ENCODE results near the gene SLC2A2.

GRCh38 chr3:171044835-171045793 is 18.6 kb upstream of the SLC2A2 start:
- TF ChIP-seq, protein P1, sequence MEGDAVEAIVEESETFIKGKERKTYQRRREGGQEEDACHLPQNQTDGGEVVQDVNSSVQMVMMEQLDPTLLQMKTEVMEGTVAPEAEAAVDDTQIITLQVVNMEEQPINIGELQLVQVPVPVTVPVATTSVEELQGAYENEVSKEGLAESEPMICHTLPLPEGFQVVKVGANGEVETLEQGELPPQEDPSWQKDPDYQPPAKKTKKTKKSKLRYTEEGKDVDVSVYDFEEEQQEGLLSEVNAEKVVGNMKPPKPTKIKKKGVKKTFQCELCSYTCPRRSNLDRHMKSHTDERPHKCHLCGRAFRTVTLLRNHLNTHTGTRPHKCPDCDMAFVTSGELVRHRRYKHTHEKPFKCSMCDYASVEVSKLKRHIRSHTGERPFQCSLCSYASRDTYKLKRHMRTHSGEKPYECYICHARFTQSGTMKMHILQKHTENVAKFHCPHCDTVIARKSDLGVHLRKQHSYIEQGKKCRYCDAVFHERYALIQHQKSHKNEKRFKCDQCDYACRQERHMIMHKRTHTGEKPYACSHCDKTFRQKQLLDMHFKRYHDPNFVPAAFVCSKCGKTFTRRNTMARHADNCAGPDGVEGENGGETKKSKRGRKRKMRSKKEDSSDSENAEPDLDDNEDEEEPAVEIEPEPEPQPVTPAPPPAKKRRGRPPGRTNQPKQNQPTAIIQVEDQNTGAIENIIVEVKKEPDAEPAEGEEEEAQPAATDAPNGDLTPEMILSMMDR (IDR thresholded peaks at IDR 0.05): no peak
- TF ChIP-seq POLR2A (IDR thresholded peaks at IDR 0.05): no peak

Measured in heart left ventricle (tissue), 13 donors.